ENCODE measurements around the gene PHLDA1.

Gene PHLDA1

GRCh38 chr12:75977590-75977951 lies 54.0 kb downstream of the PHLDA1 start:
- peaks cover 1% of the 10 kb centered on the region for H3K9me3 ChIP-seq (ENCODE audit: insufficient read depth, low read depth, low read length)
- no peak overlapping the region for H3K4ac ChIP-seq (ENCODE audit: low read depth, low read length)
- H2AK5ac ChIP-seq (ENCODE audit: low read length) = no peak overlapping the region
- no peaks in the 10 kb centered on the region for H3K27me3 ChIP-seq (ENCODE audit: insufficient read depth, low read length)
- no peak overlapping the region for H4K8ac ChIP-seq (ENCODE audit: low read depth, low read length)
- no peak overlapping the region for H3K18ac ChIP-seq (ENCODE audit: low read length)
- H2AFZ ChIP-seq (ENCODE audit: insufficient read depth, low read length, poor library complexity) = no peak overlapping the region
- H3K9ac ChIP-seq (ENCODE audit: low read length) = no peak overlapping the region
- no peak for DNase-seq
- H3K4me3 ChIP-seq (ENCODE audit: low read depth, low read length) = no peak overlapping the region
- H3K4me1 ChIP-seq (ENCODE audit: control insufficient read depth in 1 of 2, insufficient read depth in 2 of 2, low read length in 2 of 2) = peaks cover 2 to 14% of the 10 kb centered on the region in 2 experiments
- no peak overlapping the region for H3K23ac ChIP-seq (ENCODE audit: low read length)
- peak overlapping the region; percentile 16 for H2BK12ac ChIP-seq (ENCODE audit: low read length)
- H4K12ac ChIP-seq (ENCODE audit: low read depth, low read length) = no peak overlapping the region
- H3K79me1 ChIP-seq (ENCODE audit: low read length) = peaks cover 10% of the 10 kb centered on the region
- H3K14ac ChIP-seq (ENCODE audit: low read length) = no peak overlapping the region
- no CpG with 5 or more reads among the region's 5 CpGs for WGBS (ENCODE audit: extremely low coverage, insufficient coverage, insufficient read length)
- H3K79me2 ChIP-seq (ENCODE audit: control insufficient read depth, insufficient read depth, low read length, poor library complexity) = no peaks in the 10 kb centered on the region
- no peaks in the 10 kb centered on the region for H3K36me3 ChIP-seq (ENCODE audit: control insufficient read depth in 1 of 2, insufficient read depth in 2 of 2, low read length in 2 of 2)
- peak overlapping the region; percentile 45 for H2BK5ac ChIP-seq (ENCODE audit: low read depth, low read length, poor library complexity)
- no peak overlapping the region for H3K4me2 ChIP-seq (ENCODE audit: low read length)
- H4K91ac ChIP-seq (ENCODE audit: low read depth, low read length) = no peak overlapping the region
- peak overlapping the region; percentile 70 for H2BK120ac ChIP-seq (ENCODE audit: insufficient read depth, low read length, poor library complexity)
- peak overlapping the region; percentile 88 for H3K27ac ChIP-seq (ENCODE audit: low read depth, low read length)

GRCh38 chr12:75976913-75977312 lies 54.7 kb downstream of the PHLDA1 start:
- Histone ChIP-seq H2AFZ (ENCODE audit: insufficient read depth, low read length, poor library complexity) (no peak overlapping the region), H3K4me3 (ENCODE audit: low read depth, low read length) (no peak overlapping the region), H2BK5ac (ENCODE audit: low read depth, low read length, poor library complexity) (peak overlapping the region; percentile 83), H3K4ac (ENCODE audit: low read depth, low read length) (no peak overlapping the region), H3K27ac (ENCODE audit: low read depth, low read length) (peak overlapping the region; percentile 88), H3K14ac (ENCODE audit: low read length) (peak overlapping the region; percentile 24), H2BK12ac (ENCODE audit: low read length) (peak overlapping the region; percentile 61), H3K79me2 (ENCODE audit: control insufficient read depth, insufficient read depth, low read length, poor library complexity) (no peaks in the 10 kb centered on the region), H4K12ac (ENCODE audit: low read depth, low read length) (no peak overlapping the region), H3K4me1 (ENCODE audit: control insufficient read depth in 1 of 2, insufficient read depth in 2 of 2, low read length in 2 of 2) (peaks cover 2 to 14% of the 10 kb centered on the region in 2 experiments), H3K36me3 (ENCODE audit: control insufficient read depth in 1 of 2, insufficient read depth in 2 of 2, low read length in 2 of 2) (no peaks in the 10 kb centered on the region), H3K27me3 (ENCODE audit: insufficient read depth, low read length) (no peaks in the 10 kb centered on the region), H3K9ac (ENCODE audit: low read length) (no peak overlapping the region), H2BK120ac (ENCODE audit: insufficient read depth, low read length, poor library complexity) (peak overlapping the region; percentile 70), H4K8ac (ENCODE audit: low read depth, low read length) (peak overlapping the region; percentile 14), H3K9me3 (ENCODE audit: insufficient read depth, low read depth, low read length) (peaks cover 1% of the 10 kb centered on the region), H2AK5ac (ENCODE audit: low read length) (peak overlapping the region; percentile 18), H4K91ac (ENCODE audit: low read depth, low read length) (peak overlapping the region; percentile 67), H3K18ac (ENCODE audit: low read length) (no peak overlapping the region), H3K79me1 (ENCODE audit: low read length) (peaks cover 10% of the 10 kb centered on the region), H3K23ac (ENCODE audit: low read length) (no peak overlapping the region), H3K4me2 (ENCODE audit: low read length) (no peak overlapping the region)
- DNase-seq = no peak
- no CpG with 5 or more reads among the region's 3 CpGs for WGBS (ENCODE audit: extremely low coverage, insufficient coverage, insufficient read length)

- Histone ChIP-seq H3K4me1 (ENCODE audit: control insufficient read depth in 1 of 2, insufficient read depth in 2 of 2, low read length in 2 of 2) (peaks cover 2 to 14% of the 10 kb centered on the region in 2 experiments), H2BK120ac (ENCODE audit: insufficient read depth, low read length, poor library complexity) (no peak overlapping the region), H3K14ac (ENCODE audit: low read length) (no peak overlapping the region), H3K4ac (ENCODE audit: low read depth, low read length) (no peak overlapping the region), H3K9ac (ENCODE audit: low read length) (no peak overlapping the region), H3K18ac (ENCODE audit: low read length) (no peak overlapping the region), H2BK5ac (ENCODE audit: low read depth, low read length, poor library complexity) (no peak overlapping the region), H3K36me3 (ENCODE audit: control insufficient read depth in 1 of 2, insufficient read depth in 2 of 2, low read length in 2 of 2) (no peaks in the 10 kb centered on the region), H2BK12ac (ENCODE audit: low read length) (no peak overlapping the region), H4K91ac (ENCODE audit: low read depth, low read length) (no peak overlapping the region), H3K79me2 (ENCODE audit: control insufficient read depth, insufficient read depth, low read length, poor library complexity) (no peaks in the 10 kb centered on the region), H3K79me1 (ENCODE audit: low read length) (peaks cover 10% of the 10 kb centered on the region), H4K8ac (ENCODE audit: low read depth, low read length) (no peak overlapping the region), H3K4me2 (ENCODE audit: low read length) (no peak overlapping the region), H3K27ac (ENCODE audit: low read depth, low read length) (no peak overlapping the region), H2AFZ (ENCODE audit: insufficient read depth, low read length, poor library complexity) (no peak overlapping the region), H4K12ac (ENCODE audit: low read depth, low read length) (no peak overlapping the region), H3K4me3 (ENCODE audit: low read depth, low read length) (no peak overlapping the region), H3K27me3 (ENCODE audit: insufficient read depth, low read length) (no peaks in the 10 kb centered on the region), H2AK5ac (ENCODE audit: low read length) (no peak overlapping the region), H3K23ac (ENCODE audit: low read length) (no peak overlapping the region), H3K9me3 (ENCODE audit: insufficient read depth, low read depth, low read length) (peaks cover 1% of the 10 kb centered on the region)
- DNase-seq = no peak
- WGBS (ENCODE audit: extremely low coverage, insufficient coverage, insufficient read length) = no CpG with 5 or more reads among the region's 3 CpGs
These were observed 55.5 kb downstream of the PHLDA1 start for GRCh38 chr12:75976113-75976512.

- Histone ChIP-seq H3K79me2 (ENCODE audit: control insufficient read depth, insufficient read depth, low read length, poor library complexity) (no peaks in the 10 kb centered on the region), H2BK120ac (ENCODE audit: insufficient read depth, low read length, poor library complexity) (no peak overlapping the region), H3K27ac (ENCODE audit: low read depth, low read length) (no peak overlapping the region), H3K14ac (ENCODE audit: low read length) (no peak overlapping the region), H3K18ac (ENCODE audit: low read length) (no peak overlapping the region), H2BK5ac (ENCODE audit: low read depth, low read length, poor library complexity) (no peak overlapping the region), H4K91ac (ENCODE audit: low read depth, low read length) (no peak overlapping the region), H3K4me2 (ENCODE audit: low read length) (no peak overlapping the region), H3K23ac (ENCODE audit: low read length) (no peak overlapping the region), H3K36me3 (ENCODE audit: control insufficient read depth in 1 of 2, insufficient read depth in 2 of 2, low read length in 2 of 2) (no peaks in the 10 kb centered on the region), H3K27me3 (ENCODE audit: insufficient read depth, low read length) (no peaks in the 10 kb centered on the region), H3K79me1 (ENCODE audit: low read length) (peaks cover 10% of the 10 kb centered on the region), H2AFZ (ENCODE audit: insufficient read depth, low read length, poor library complexity) (no peak overlapping the region), H3K4ac (ENCODE audit: low read depth, low read length) (no peak overlapping the region), H2AK5ac (ENCODE audit: low read length) (no peak overlapping the region), H3K4me3 (ENCODE audit: low read depth, low read length) (no peak overlapping the region), H2BK12ac (ENCODE audit: low read length) (no peak overlapping the region), H3K9me3 (ENCODE audit: insufficient read depth, low read depth, low read length) (peaks cover 1% of the 10 kb centered on the region), H4K12ac (ENCODE audit: low read depth, low read length) (no peak overlapping the region), H3K4me1 (ENCODE audit: control insufficient read depth in 1 of 2, insufficient read depth in 2 of 2, low read length in 2 of 2) (peaks cover 2 to 14% of the 10 kb centered on the region in 2 experiments), H4K8ac (ENCODE audit: low read depth, low read length) (no peak overlapping the region), H3K9ac (ENCODE audit: low read length) (no peak overlapping the region)
- DNase-seq = no peak
- WGBS (ENCODE audit: extremely low coverage, insufficient coverage, insufficient read length) = no CpG with 5 or more reads among the region's 2 CpGs
These were observed 55.9 kb downstream of the PHLDA1 start for GRCh38 chr12:75975702-75976101.
